ENCODE data around the gene TIFAB.

Gene TIFAB

DNA sequence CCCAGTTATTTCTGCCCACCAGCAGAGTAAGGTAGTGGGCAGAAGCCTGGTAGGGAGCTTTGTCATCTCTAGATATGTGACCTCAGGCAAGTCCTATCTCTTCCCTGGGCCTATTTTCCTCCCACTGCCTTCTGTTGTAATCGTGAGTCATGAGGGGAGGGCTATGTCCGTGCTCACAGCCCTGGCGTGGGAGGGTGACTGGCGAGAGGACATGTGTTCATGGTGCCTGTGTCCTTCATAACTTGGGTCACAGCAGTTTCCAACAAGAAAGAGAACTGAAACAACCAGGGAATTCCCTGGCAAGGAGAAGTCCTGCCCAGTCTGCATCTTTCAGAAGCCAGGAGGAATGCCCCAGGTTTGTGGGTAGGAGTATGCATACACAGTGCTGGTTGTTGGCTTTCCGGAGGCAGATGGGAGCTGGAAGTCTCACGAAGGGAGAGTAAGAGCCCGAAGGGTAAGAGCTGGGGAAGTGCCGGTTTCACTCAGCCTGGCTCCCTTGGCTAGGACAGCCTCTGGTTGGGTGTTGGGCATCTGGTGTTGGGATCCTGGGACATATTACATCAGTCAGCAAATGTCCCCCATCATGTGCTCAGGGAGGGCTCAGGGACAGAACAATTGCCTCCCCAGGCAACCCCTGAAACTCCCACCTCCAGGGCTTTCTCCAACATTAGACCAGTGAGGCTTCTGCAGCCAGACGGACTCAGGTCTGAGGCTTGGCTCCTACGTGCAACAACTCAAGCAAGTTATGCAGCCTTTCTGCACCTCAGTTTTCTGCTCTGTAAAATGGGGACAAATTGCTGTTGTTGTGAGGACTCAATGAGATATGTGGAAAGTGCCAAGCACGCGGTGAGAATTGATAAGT lies 4.3 kb upstream of the TIFAB start:
- DNase-seq = no peak

DNA sequence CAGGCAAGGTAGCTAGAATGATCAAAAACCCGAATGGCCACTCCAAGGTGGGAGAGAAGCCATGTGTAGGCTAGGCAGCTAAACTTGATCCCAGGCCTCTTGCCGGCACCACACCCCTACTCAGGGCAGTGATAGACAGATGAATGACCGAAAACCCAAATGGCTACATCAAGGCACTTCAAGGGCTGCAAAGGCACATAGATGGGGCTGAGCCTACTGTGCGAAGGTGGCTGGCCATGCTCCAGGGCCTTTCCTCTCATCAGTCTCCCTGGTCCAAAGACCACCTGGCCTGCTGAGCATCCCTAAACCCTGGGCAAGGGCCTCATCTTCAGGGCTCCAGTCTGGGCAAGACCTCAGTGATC lies 3.7 kb upstream of the TIFAB start:
- DNase-seq = no peak

DNA sequence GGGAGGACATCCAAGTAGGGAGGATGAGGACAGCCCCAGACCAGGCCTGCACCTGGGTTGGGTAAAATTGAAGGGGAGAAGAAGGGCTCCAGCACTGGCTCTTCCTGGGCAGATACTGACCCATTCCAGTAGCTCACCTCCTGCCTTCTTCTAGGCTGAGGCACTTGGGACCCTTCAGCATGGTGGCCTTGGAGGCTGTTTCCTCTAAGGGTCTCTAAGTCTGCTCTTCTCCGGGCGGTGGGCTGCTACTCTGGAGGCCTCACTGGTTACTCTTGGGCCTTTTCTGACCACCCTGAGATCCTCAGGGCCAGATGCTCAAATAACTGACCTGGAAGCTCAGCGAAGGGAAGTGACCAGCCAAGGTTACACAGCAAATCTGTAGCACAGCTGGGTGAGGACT lies 2.8 kb upstream of the TIFAB start:
- no peak for DNase-seq

DNA sequence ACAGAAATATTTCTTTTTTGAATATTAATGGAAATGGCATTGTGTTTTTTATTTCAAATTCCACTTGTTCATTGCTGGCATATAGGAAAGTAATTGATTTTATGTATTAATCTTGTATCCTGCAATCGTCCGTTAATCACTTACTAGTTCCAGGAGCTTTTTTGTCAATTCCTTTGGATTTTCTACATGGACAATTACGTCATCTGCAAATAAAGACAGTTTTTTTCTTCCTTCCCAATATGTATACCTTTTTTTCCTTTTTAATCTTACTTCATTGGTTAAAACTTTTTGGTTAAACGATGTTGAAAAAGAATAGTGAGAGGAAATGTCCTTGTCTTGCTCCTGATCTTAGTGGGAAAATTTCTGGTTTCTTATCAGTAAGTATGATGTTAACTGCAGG lies 1.5 kb upstream of the TIFAB start:
- no peak for DNase-seq

DNA sequence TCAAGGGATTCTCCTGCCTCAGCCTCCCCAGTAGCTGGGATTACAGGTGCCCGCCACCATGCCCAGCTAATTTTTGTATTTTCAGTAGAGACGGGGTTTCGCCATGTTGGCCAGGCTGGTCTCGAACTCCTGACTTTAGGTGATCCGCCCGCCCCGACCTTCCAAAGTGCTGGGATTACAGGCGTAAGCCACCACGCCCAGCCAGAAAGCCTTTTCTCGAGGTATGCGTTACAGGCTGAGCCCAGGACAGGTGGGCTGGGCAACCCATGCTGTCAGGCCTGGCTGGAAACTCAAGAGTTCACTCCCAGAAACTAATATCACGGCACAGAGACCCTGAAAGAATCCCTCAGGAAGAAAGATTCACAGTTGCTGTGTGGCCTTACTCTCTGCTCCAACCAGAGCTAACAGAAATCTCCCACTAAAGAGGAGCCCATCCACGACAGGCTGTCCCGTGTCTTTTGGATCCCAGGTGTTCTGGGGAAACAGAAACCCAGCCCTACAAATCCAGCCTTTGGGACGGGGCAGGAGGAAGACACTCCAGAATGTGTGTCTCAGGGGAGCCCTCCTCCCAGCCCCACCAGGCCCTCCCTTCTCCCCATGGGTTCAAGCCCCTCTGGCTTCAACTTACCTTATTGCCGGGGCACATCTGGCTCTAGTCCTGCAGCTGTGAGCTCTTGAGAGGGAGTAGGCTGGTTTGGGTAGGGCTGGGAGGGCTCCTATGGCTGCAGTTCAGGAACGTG lies 400 bp downstream of the TIFAB start:
- DNase-seq = no peak

DNA sequence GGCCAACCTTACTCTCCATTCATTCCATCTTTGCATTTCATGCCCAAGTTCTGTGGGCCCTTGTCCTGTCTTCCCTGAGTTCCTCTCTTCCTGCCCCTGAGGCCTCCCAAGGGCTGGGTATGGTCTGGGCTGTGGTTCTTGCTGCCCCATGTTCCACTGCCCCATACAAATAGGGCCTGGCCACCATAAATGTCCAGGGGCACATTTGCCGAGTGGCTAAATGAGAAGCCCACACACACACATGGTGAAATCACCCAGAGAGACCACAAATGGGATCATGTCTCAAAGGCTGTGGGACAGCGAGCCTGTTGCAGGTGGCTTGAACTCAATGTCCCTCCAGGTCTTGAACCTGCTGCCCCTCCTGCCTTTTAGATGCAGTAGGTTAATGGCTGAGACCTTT lies 1.2 kb downstream of the TIFAB start:
- DNase-seq = no peak

DNA sequence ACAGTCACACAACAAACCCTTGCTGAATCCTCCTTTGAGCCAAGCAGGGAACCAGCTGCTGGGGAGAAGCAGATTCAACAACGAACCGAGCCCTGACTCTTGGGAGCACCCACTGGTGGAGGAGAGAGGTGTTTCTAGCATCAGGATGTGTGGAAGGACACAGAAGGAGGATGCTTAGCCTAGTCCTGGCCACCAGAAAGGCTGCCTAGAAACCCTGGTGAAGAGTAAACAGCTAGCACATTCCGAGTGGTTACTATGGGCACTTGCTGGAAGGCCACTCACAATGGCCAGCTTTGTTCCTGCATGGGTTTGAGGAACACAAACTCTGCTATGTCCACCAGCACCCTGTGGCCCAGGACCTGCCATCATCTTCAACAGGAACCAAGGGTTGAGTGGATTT lies 1.8 kb downstream of the TIFAB start:
- no peak for DNase-seq

DNA sequence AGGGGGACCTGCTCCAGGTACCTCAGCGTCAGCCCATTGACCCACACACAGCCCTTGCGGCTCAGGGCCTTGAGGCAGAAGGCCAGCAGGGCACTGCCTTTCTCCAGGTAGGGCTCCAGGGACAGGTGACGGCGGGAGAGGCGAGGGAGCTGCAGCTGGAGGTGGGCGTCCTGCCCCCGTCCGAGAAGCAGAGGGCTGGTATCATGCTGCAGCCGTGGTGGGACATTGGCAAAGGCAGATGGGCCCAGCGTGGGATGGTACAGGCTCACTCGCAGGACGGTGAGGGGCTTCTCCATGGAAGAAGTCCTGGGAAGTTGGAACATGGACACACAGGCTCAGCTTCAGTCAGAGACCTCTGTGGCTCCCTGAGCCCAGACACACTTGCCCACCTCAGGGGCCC lies 2.5 kb downstream of the TIFAB start:
- DNase-seq = no peak

DNA sequence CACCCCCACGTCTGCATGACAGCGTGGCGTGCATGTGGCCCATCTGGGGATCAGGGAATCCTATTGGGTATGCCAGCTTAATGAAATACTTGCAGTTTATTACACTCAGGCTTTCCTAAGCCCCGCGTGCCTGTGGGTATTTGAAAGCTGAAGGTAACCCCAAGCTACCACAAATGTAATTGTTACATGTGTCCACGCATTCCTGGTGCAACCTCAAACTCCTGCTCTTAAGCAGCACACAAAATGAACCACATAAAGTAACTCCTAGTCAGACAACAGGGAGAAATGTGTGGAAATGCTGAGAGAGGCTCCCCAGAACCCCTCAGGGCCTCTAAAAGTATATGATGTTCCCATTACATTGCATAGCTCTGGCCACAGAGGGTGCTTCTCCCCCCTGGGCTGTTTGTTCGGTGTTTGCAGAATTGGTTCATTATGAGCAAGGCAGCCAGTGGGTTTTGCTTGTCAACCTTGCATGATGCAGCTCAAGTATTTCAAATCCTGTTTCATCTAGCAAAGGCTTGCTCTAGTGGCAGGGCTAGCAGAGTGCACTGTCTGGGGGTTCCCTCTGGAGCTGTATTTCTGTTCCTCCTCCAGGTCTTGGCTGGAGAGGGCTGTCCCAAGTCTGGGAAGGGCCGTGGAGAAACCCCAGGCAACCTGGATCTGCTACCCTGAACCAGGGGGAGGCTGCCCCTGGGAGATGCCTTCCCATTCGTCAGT lies 3.2 kb downstream of the TIFAB start:
- DNase-seq = no peak

DNA sequence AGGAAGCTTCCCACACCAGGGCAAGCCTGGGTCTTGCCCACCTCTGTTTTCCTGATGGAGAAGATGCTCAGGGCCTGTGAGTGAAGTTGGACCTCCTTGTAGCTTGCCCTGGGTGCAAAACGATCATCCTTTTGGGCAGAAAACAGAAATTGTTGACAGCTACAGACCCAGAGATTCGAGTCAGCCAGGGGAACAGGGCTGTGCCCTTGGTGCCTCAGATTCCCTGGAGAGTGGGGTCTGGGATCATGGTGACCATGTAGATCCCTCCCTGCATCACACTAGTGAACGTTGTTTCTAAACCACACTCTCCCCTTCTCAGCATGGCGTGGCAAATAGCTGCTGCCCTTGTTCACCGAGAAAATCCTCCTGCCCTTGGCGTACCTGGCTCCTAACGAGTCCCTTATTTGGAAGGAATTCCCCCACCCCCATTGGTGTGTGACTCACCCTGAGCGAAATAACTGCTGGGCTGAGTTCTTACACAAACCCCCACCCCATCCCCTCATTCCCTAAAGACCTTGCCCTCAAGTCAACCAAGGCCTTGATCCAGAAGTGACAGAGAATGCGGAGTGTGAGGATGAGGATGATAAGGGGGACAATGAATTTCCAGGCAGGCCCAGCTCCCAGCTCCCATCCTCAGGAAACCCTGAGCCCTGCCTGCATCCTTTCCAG lies 3.9 kb downstream of the TIFAB start:
- no peak for DNase-seq

DNA sequence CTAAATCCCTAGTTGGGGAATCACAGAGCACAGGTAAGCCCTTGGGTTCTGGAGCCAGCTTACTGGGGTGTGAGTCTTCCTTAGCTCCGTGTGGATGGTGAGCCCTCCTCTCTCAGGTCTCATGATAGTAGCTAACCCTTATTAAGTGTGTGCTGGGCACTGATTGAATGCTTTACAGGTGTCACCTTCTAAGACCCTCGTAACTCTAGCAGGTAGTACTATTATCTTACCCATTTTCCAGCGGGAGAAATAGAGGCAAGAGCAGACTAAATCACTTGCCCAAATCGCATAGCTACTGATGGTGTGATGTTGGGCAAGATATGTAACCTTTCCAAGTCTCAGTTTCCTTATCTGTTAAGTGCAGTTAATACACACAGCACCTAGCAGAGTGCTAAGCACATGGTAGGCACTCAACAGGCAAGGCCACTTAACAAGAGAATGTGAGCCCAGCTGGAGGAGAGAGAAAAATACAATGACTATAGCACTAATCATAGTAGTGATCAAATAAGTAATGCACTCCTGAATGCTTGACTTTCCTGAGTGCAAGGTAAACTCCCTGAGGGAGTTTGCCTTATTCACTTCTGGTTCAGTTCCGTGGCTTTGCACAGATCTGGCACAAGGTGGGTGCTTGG lies 4.7 kb downstream of the TIFAB start, which contains the start of gene DCANP1:
Gene DCANP1 (minus strand): TSS at position 51 of the 632 bp plus-strand sequence. CDS start 240 bp downstream, outside the sequence.
- DNase-seq = no peak

DNA sequence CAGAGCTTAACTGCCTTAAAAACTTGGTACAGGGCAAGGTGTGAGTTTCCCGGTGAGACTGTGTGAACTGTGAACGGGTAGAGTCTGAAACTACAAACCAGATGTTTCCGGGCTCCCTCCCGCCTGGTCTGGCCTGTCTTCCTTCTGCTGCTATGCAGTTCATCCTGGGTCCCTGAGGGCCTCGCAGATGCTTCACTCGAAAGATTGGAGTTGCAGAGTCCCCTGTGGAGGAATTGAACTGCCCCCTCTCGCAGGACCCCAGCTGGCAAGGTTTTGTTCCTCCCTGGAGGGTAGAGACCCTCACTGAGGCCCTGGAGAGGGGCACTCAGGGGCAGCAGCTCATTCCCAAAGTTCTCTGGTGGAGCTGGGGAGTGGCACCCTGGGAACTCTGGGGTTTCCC lies 5.5 kb downstream of the TIFAB start:
- no peak for DNase-seq

DNA sequence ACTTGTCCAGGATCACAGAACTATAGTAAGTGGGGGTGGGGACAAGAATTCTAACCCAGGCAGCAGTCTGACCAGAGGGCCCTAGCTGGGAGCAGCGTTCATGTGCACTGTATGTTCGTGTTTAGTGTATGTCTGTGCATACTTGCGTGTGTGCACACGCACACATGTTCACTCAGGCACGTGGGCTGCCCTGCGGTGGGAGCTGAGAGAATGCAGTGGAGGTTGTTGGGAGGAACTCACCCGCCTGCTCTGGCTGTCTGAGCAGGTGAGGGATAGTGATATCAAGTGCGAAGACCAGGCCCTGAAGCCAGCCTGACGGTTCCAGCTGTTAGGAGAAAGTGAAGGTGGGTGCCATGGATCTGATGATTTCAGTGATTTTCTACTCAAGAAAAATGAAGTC lies 5.9 kb downstream of the TIFAB start:
- DNase-seq = no peak

DNA sequence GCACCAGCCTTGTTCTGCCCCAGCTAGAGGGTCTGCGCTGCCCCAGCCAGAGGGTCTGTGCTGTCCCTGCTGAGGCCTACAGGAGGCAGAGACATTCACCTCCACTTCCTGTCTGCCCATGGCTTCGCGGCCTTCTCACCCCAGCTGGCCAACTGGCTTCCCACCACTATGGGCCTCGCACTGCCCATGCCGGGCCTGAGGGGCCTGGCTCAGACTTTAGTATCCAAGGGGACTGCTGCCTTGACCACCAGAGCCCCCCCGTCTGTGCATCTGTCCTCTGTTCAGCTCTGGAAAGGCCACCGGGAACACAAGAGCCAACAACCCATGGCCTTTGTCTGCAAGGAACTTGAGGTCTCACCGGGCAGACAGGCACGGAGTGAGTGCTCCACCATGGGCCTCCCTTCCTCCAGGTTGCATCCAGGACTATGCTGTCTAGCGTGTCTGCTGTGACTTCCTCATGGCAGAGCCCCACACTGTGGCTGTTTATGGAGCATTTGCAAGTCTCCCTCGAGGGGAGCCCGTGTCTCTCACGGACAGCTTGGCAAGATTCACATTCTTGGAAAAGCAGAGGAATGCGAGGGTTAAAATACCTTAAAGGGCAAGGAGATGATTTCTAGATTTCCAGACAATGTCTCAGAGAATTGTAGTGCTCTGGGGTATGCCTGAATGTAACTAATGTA lies 6.7 kb downstream of the TIFAB start:
- DNase-seq = no peak

DNA sequence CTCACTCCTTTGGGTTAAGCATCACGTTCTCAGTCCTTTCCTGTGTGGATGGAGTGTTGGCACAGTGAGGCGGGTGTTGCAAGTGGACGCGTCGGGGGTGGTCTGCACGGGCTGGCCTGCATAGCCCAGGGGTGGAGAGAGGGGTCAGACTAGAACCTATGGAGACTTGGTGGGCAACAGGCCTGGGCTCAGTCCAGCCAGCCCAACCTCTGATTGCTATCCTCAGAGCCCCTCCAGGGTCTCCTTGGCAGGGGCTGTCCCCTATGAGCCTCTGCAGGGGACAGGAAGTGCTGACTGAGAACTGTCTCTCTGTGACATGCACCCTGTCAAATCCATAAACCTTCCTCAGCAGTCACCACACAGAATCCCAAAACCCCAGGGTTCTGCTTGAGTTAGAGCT lies 7.3 kb downstream of the TIFAB start:
- DNase-seq = no peak

DNA sequence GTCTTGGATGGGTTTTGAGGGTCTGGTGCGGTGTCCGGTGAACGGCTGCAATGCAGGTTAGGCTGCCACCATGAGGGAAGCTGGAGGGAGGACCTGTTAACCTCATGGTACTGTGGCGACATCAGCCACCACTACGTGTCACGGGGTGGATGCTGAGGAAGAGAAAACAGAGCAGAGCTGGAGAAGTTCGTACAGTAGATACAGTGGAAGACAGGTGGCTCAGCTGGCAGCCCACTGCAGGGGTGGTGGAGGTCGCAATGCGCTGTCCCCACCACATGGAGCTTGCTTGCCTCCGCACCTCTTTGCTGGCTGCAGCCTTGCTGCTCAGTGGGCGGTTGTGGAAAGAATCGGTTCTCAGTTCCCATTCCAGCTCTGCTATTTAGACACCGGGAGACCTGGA lies 7.8 kb downstream of the TIFAB start:
- no peak for DNase-seq

DNA sequence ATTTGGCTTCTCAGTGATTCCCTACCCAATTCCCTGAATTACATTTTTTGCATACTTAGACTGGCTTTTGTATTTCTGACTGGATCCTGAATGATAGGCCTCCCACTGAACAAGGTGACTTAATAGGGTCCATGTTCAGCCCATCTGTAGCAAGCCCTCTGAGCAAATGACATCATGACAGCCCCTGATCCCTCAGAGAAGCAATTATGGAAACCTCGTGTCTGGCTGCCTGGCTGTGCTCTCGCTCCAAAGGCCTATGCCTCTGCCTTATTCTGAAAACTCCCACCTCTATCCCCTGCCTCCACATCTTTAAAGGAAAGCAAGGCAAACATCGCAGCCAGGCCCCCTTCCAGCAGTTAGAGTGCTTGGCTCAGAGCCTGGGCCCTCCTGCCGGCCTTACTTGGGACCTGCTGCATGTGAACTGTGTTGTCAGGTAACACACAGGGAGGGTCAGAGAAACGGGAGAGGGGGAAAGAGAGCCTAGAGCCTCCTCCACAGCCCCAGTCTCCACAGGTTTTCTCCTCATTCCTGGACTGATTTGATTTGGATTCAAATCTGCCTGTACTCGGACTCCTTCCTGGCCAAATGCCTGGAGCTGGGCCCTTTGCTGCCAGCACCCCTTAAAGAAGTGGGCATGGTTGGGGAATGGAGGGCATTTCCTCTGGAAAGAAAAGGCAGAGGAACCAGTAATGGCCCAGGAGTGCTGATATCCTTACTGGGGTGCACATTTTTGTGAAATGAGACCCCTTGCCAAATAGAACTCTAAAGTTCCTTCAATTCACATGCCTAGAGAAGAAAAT lies 8.8 kb downstream of the TIFAB start:
- DNase-seq = no peak

DNA sequence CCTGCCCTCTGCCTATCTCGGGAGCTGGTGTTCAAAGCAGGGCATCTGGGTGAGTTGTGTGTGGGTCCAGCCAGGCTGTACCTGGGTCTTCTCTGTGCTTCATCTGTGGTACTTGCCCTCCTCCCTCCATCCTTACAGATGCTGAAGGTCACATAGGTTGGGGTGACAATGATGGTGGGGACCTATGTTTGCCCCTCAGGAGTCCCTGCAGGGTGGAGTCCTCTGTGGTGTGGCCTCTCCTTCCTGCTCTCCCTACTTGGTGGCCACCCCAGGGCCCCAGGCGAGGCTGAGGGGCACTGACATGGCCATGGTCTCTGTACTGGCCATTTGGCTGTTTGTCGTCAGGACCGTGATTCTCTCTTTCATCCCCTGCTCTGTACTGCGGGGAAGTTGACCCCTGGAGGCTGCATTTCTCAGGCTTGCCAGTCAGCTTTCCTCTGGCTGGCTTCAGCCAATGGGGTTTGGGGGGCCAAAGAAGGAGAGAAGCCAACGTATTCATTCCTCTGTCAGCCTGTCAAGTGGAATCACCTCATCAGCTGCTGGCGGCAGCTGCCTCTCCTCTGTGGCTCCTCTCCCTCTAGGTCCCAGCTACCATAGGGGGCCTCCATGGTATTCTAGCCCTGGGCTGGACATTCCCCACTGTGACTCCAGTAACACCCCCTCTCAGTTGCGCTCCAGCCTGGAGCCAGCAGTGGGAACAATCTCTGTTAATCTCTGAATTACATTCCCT lies 9.6 kb downstream of the TIFAB start:
- no peak for DNase-seq

DNA sequence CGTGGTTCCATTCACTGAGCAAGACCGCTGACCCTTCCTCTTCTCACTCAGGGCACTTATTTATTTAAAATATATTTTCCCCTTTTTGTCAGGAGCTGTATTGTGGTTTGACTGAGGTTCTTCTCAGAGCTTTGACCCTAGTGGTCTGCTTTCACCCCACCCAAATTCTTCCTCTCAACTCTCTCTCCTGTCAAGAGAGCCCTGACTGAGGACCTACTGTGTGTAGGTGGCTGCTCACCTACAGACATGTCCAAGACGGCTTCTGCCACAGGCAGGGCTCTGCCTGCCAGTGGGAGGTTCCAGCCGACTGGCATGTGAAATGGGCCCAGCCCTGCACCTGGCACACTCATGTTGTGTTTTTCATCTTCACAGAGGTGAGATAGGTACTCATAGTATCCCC lies 10.2 kb downstream of the TIFAB start:
- DNase-seq = no peak

DNA sequence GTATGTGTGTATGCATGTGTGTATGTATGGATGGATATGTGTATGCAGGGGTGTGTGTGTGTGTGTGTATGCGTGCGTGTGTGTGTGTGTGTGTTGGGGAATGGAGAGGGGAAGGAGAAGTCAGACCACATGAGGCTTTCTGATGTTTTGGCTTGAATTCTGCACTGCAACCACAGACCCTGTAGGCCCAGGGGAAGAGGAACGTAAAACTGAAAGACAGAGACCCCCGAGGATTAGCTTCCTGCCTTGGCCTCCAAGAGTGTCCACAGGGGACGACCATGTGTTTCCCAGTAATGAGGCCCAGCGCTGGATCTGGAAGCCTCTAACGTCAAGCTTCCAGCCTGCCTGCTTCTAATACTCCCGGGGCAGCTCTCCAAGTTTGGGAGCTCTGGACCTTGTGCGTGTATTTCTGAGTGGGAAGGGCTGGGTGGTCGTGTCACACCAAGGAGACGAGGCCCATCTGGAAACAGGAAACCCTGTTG lies 10.8 kb downstream of the TIFAB start:
- DNase-seq = no peak

Data from NCI-H748 treated with DMSO at 0.1 percent for 48 hours (cell line).